PC-3 (cell line): ENCODE results near the gene CKMT1A.
"Not testable (repeated sequence)": the region's sequence is repeated elsewhere in the genome, so short reads cannot be mapped to it uniquely, and the experiment has no call there.

ENCODE experiments used
- EZH2phosphoT487 ChIP-seq: fragments of 300-600 bp; sonication (generic); IDR thresholded peaks from 2 replicates; pipeline ENCODE4 v1.6.1; 2018; ENCODE audit warnings: mild to moderate bottlenecking, antibody characterized with exemption, low read length, borderline replicate concordance
- TF ChIP-seq, protein P1 (sequence below): fragments of 300-600 bp; sonication (generic); conservative IDR thresholded peaks from 2 replicates; pipeline ENCODE4 v1.5.1; 2017; ENCODE audit warnings: antibody characterized with exemption, low read depth, mild to moderate bottlenecking, low read length

DNA sequence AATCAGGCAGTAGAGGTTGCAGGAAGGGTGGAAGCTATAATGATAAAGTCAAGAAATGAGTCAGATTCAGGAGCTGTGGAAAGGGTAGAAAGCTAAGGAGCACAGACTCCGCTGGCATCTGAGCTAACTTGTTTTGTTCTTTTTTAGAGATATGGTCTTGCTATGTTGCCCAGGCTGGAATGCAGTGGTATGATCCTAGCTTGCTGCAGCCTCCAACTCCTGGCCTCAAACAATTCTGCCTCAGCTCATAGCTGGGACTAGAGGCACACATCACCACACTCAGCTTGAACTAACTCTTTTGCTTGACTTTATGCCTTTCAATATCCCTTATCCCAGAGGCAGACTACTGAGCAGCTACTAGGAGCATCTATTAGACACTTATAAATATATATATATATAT, 32.6 kb downstream of the CKMT1A start:
- TF ChIP-seq, protein P1, sequence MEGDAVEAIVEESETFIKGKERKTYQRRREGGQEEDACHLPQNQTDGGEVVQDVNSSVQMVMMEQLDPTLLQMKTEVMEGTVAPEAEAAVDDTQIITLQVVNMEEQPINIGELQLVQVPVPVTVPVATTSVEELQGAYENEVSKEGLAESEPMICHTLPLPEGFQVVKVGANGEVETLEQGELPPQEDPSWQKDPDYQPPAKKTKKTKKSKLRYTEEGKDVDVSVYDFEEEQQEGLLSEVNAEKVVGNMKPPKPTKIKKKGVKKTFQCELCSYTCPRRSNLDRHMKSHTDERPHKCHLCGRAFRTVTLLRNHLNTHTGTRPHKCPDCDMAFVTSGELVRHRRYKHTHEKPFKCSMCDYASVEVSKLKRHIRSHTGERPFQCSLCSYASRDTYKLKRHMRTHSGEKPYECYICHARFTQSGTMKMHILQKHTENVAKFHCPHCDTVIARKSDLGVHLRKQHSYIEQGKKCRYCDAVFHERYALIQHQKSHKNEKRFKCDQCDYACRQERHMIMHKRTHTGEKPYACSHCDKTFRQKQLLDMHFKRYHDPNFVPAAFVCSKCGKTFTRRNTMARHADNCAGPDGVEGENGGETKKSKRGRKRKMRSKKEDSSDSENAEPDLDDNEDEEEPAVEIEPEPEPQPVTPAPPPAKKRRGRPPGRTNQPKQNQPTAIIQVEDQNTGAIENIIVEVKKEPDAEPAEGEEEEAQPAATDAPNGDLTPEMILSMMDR, result not testable (repeated sequence)
- TF ChIP-seq EZH2phosphoT487, result not testable (repeated sequence)
